Measurements from ENCODE around the gene SOX9. TPM values are rescaled to one million over a fixed set of nuclear protein-coding genes. Genes with fewer than 3 reads are reported as not detected.
A peak's percentile ranks its signal among the peaks of the same experiment; 100 is the strongest.

Gene SOX9
- total and polyA plus RNA-seq, 2 of the 8 experiments (the other 6 are each of a cell fraction or from before 2014, with no cell fraction given) = 1.9 to 4.9 TPM

- Histone ChIP-seq H2BK15ac (ENCODE audit: low read length) (no peak overlapping the region), H3K36me3 (ENCODE audit: control insufficient read depth in 2 of 4, insufficient read depth in 4 of 4, low read length in 3 of 4) (peaks cover 0 to 19% (median 4%) of the 10 kb centered on the region in 4 experiments; a peak in 2 of 8 replicates), H3K9me3 (ENCODE audit: insufficient read depth in 2 of 2, low read depth in 1 of 2, low read length in 1 of 2) (no peaks in the 10 kb centered on the region), H3K79me1 (ENCODE audit: low read depth, low read length) (no peaks in the 10 kb centered on the region), H3K18ac (ENCODE audit: extremely low read depth, low read length) (0 out of 2 replicates have a peak overlapping the region, but pooled peaks have one; percentile 3), H3K23ac (ENCODE audit: insufficient read length) (no peak overlapping the region), H3K9ac (replicated peaks in 1 of 4; ENCODE audit: extremely low read depth in 1 of 4, low read depth in 3 of 4, low read length in 3 of 4) (no peak overlapping the region), H3K14ac (ENCODE audit: insufficient read length) (no peak overlapping the region), H3K4me1 (replicated peaks in 1 of 4; ENCODE audit: control insufficient read depth in 3 of 4, insufficient read depth in 4 of 4, low read length in 3 of 4) (peaks cover 7 to 14% (median 11%) of the 10 kb centered on the region in 4 experiments), H2BK12ac (ENCODE audit: low read depth, low read length) (peak overlapping the region; percentile 20; the same call in 1 of the 2 replicates), H3K79me2 (ENCODE audit: control insufficient read depth in 1 of 2, insufficient read depth in 2 of 2, low read length in 2 of 2) (no peaks in the 10 kb centered on the region), H2AK5ac (ENCODE audit: low read depth, low read length) (no peak overlapping the region), H4K8ac (ENCODE audit: extremely low read depth, insufficient read depth, low read length) (no peak overlapping the region), H4K91ac (replicated peaks; ENCODE audit: insufficient read length, low read length) (no peak overlapping the region), H3K56ac (replicated peaks; ENCODE audit: insufficient read length, low read depth, low read length) (no peak overlapping the region), H2BK5ac (ENCODE audit: low read depth, low read length) (no peak overlapping the region), H4K5ac (ENCODE audit: insufficient read length, low read depth, low read length) (no peak overlapping the region), H2BK20ac (ENCODE audit: low read length) (no peak overlapping the region), H3K23me2 (ENCODE audit: low read depth, low read length) (peaks cover 17% of the 10 kb centered on the region), H3K4me3 (ENCODE audit: extremely low read depth in 1 of 4, insufficient read depth in 2 of 4, low read depth in 3 of 4, low read length in 4 of 4) (no peak overlapping the region), H4K20me1 (replicated peaks in 1 of 2; ENCODE audit: control insufficient read depth in 1 of 2, insufficient read depth in 2 of 2, low read length in 2 of 2) (peaks cover under 1 to 3% of the 10 kb centered on the region in 2 experiments), H3K4ac (replicated peaks; ENCODE audit: insufficient read length, low read depth, low read length) (no peak overlapping the region), H3K27me3 (replicated peaks in 1 of 4; ENCODE audit: control insufficient read depth in 3 of 4, extremely low read depth in 1 of 4, insufficient read depth in 3 of 4, low read length in 3 of 4) (peaks cover 0 to 20% (median 14%) of the 10 kb centered on the region in 4 experiments; a peak in 5 of 7 replicates), H3K4me2 (ENCODE audit: insufficient read depth in 1 of 2, low read depth in 2 of 2, low read length in 2 of 2) (no peak overlapping the region), H3K27ac (ENCODE audit: low read depth, low read length) (no peak overlapping the region), H2BK120ac (replicated peaks; ENCODE audit: low read depth, low read length) (no peak overlapping the region), H2AFZ (ENCODE audit: low read length) (no peak overlapping the region)
- ChIA-PET POLR2A (ENCODE audit: partially characterized antibody) (no interaction called here), CTCF (ENCODE audit: partially characterized antibody) (interaction anchor here (0.7 kb wide), 1 partner anchor 16 kb away, joined by 3 read pairs; no protein-coding TSS in a partner anchor)
- FAIRE-seq (no peak), DNase-seq (ENCODE audit: low read depth in 1 of 2, low spot score in 2 of 2) (no peak)
- WGBS, 2 experiments (ENCODE audit: extremely low coverage in 1 of 2, insufficient coverage in 1 of 2, insufficient read length in 1 of 2, insufficient replicate concordance in 2 of 2, low coverage in 1 of 2, low lambda C conversion rate in 2 of 2, missing lambda C conversion rate in 1 of 2) = 87% methylated on average over 8 of the region's 8 CpGs; no CpG with 5 or more reads in 1 of the 2 experiments
- TF ChIP-seq MAX (IDR thresholded peaks at IDR 0.05) = no peak
- TF ChIP-seq FOSL1 (IDR thresholded peaks at IDR 0.05; ENCODE audit: insufficient read depth, low read depth, low read length) = no peak
- TF ChIP-seq SP2 (IDR thresholded peaks at IDR 0.05; ENCODE audit: low read length) = no peak
- no peak for TF ChIP-seq HDAC6 (IDR thresholded peaks at IDR 0.05; ENCODE audit: low read depth, low read length)
Observed at GRCh38 chr17:72126575-72127486, 6.0 kb downstream of the SOX9 start.
